H1 (cell line): ENCODE data around the gene ARHGDIG. TPM values are rescaled to one million over a fixed set of nuclear protein-coding genes. Genes with fewer than 3 reads are reported as not detected.

Source experiments
- CBX8 ChIP-seq: fragments of 300-800, 300-1000 bp; sonication (generic); IDR thresholded peaks from 2 replicates; pipeline ENCODE4 v1.7.1; 2016; ENCODE audit warnings: low read depth, low read length, borderline replicate concordance
- HDAC2 ChIP-seq, 2 experiments: fragments of 300-600 bp in 1 of 2; sonication (generic) in 1 of 2; IDR thresholded peaks; 2 replicates each; pipeline ENCODE4 v1.6.1; 2011 to 2012; ENCODE audit warnings: low read depth in 2 of 2, low read length in 2 of 2, mild to moderate bottlenecking in 2 of 2, moderate library complexity in 2 of 2, borderline replicate concordance in 1 of 2, inconsistent platforms in 1 of 2
- TAF7 ChIP-seq: optimal IDR thresholded peaks from 2 replicates; pipeline ENCODE3; 2011; ENCODE audit warnings: low read depth, mild to moderate bottlenecking, inconsistent platforms, low read length, moderate library complexity, borderline replicate concordance
- polyA plus RNA-seq, 7 experiments: library from polyadenylated mRNA; depleted of rRNA in 3 of 7; stranded (reverse) in 5 of 7; unstranded in 2 of 7; fragments of >200 nt in 5 of 7; fragments of 200-250 nt in 2 of 7; gene quantifications; 1 replicate in 5 of 7; 2 replicates in 1 of 7; 4 replicates in 1 of 7; pipeline versions ENCODE4 v1.2.1 to v1.2.3, GENCODE V29; 2011 to 2013; ENCODE audit warnings: missing spikeins in 2 of 7, mixed read lengths in 2 of 7
- total RNA-seq: library from RNA; stranded (reverse); fragmentation: NEBNext Ultra II Directional; extraction: Animal tissue kit (Norgen Biotek cat#: 25700); gene quantifications from 2 replicates; pipeline ENCODE4 v1.2.1, GENCODE V29; 2021
- TF ChIP-seq, protein P1 (sequence below), 3 experiments: IDR thresholded peaks; 1 replicate in 2 of 3; 2 replicates in 1 of 3; pipeline versions ENCODE4 v1.5.1 to v1.6.1; 2011; ENCODE audit warnings: low read length in 3 of 3, mild to moderate bottlenecking in 3 of 3, inconsistent platforms in 2 of 3, low read depth in 1 of 3, moderate library complexity in 1 of 3; ENCODE audit not compliant: insufficient read depth in 1 of 3; ENCODE audit errors: control extremely low read depth in 1 of 3

ARHGDIG gene
- total and polyA plus RNA-seq, 2 of the 8 experiments (the other 6 are each of a cell fraction or from before 2014, with no cell fraction given) = 1.2 to 2.9 TPM

DNA sequence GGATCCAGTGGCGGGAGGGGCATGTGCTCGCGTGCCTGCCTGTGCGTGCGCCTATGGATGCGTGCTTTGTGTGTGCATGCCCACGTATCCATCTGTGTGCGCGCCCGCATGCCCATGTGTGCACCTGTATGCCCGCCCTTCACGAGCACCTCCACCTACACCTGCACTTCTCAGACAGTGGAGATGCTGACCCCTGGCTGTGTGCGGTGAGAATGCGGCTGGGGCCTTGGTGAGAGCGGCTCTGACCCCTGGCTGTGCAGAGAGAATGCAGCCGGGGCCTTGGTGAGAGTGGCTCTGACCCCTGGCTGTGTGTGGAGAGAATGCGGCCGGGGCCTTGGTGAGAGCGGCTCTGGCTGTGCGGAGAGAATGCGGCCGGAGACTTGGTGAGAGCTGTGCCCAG, 38.2 kb downstream of the ARHGDIG start (continued):
- TF ChIP-seq, protein P1, sequence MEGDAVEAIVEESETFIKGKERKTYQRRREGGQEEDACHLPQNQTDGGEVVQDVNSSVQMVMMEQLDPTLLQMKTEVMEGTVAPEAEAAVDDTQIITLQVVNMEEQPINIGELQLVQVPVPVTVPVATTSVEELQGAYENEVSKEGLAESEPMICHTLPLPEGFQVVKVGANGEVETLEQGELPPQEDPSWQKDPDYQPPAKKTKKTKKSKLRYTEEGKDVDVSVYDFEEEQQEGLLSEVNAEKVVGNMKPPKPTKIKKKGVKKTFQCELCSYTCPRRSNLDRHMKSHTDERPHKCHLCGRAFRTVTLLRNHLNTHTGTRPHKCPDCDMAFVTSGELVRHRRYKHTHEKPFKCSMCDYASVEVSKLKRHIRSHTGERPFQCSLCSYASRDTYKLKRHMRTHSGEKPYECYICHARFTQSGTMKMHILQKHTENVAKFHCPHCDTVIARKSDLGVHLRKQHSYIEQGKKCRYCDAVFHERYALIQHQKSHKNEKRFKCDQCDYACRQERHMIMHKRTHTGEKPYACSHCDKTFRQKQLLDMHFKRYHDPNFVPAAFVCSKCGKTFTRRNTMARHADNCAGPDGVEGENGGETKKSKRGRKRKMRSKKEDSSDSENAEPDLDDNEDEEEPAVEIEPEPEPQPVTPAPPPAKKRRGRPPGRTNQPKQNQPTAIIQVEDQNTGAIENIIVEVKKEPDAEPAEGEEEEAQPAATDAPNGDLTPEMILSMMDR (IDR thresholded peaks at IDR 0.05; ENCODE audit: control extremely low read depth in 1 of 3, insufficient read depth in 1 of 3, low read depth in 1 of 3, low read length in 3 of 3) = peak; percentile 87 to 93 (median 89)
- no peak for TF ChIP-seq TAF7
- TF ChIP-seq CBX8 = no peak
- peak in 1 of 2 experiments; percentile 57; a peak in 1 of 4 replicates for TF ChIP-seq HDAC2 (IDR thresholded peaks at IDR 0.05; ENCODE audit: borderline replicate concordance in 1 of 2, low read depth in 2 of 2, low read length in 2 of 2)
